ENCODE measurements around the gene RFX2.

The RFX2 gene

DNA sequence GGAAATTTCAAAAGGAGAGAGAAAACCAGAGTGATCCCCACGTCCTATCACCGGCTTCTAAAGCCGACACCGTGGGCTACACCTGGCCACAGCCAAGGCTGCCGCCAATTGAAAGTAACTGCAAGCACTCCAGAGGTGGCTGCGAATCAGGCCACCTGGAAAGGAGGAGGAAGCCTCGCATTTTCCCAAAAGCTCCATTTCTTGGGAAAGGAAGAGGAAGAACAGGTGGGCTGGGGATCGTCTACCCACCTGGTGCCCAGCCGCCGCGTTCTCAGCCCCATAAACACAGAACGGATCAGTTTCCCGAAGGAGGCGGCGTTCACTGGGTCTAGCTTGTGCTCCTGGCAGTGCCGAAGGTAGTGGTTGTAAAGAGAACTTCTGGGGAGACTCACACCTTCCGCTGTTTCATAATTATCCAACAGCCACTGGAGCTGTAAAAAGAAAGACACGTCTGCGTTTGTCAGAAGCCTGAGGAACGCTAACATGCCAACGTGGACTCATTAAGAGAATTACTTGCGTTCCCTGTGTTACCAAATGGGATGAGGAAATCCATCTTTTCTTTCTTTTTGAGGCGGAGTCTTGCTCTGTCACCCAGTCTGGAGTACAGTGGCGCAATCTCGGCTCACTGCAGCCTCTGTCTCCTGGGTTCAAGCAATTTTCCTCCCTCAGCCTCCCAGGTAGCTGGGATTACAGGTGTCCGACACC lies 94.3 kb downstream of the RFX2 start:
- Histone ChIP-seq H3K9ac (ENCODE audit: low read depth, low read length, poor library complexity, severe bottlenecking) (no peak overlapping the region), H3K27me3 (ENCODE audit: insufficient read depth, low read length, poor library complexity, severe bottlenecking) (no peaks in the 10 kb centered on the region), H3F3A (ENCODE audit: low read depth) (no peaks in the 10 kb centered on the region), H3K4me2 (ENCODE audit: low read depth, low read length, poor library complexity, severe bottlenecking) (no peak overlapping the region), H3K4me1 (ENCODE audit: insufficient read depth, low read length, poor library complexity, severe bottlenecking) (no peaks in the 10 kb centered on the region), H2AFZ (ENCODE audit: low read length) (no peak overlapping the region), H3K9me2 (replicated peaks; ENCODE audit: low read depth, low read length) (no peaks in the 10 kb centered on the region), H3K4me3 (ENCODE audit: low read length, poor library complexity, severe bottlenecking) (no peak overlapping the region), H4K20me1 (ENCODE audit: insufficient read depth, low read length, poor library complexity, severe bottlenecking) (no peaks in the 10 kb centered on the region), H3K79me2 (ENCODE audit: insufficient read depth, low read length) (no peaks in the 10 kb centered on the region), H3K9me3 (ENCODE audit: insufficient read depth, low read depth, low read length) (no peaks in the 10 kb centered on the region), H3K36me3 (ENCODE audit: insufficient read depth, low read length) (no peaks in the 10 kb centered on the region)
- no peak for TF ChIP-seq EZH2phosphoT487 (IDR thresholded peaks at IDR 0.05; ENCODE audit: borderline replicate concordance)
- TF ChIP-seq, protein P1, sequence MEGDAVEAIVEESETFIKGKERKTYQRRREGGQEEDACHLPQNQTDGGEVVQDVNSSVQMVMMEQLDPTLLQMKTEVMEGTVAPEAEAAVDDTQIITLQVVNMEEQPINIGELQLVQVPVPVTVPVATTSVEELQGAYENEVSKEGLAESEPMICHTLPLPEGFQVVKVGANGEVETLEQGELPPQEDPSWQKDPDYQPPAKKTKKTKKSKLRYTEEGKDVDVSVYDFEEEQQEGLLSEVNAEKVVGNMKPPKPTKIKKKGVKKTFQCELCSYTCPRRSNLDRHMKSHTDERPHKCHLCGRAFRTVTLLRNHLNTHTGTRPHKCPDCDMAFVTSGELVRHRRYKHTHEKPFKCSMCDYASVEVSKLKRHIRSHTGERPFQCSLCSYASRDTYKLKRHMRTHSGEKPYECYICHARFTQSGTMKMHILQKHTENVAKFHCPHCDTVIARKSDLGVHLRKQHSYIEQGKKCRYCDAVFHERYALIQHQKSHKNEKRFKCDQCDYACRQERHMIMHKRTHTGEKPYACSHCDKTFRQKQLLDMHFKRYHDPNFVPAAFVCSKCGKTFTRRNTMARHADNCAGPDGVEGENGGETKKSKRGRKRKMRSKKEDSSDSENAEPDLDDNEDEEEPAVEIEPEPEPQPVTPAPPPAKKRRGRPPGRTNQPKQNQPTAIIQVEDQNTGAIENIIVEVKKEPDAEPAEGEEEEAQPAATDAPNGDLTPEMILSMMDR (conservative IDR thresholded peaks at IDR 0.05; ENCODE audit: low read length) = no peak

DNA sequence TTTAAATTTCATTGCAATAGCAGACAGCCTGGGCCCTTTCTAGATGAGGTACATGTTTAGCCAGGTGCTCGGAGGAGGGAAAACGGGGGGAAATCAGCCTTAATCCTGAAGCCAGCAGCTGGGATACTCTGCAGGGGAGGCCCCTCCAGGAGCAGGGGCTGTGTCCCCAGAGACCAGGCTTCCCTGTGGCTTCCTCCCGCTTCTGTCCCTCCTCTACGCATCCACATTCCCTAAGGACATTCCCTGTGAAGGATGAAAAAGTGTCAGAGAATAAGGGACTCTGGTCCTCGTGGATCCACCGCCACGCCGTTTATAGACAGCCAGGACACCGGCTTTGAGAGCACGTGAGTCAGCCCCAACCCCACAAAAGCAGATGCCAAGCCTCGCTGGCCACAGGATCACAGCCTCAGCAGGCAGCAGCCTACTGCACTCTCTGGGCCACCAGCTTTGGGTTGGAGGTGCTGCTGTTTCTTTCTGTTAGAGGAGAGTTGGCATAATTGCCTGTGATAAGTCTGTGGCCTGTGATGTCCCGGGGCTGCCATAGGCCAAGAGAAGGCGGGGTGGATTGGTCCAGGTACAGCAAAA lies 95.7 kb downstream of the RFX2 start:
- no peaks in the 10 kb centered on the region for H3F3A ChIP-seq (ENCODE audit: low read depth)
- H3K9me3 ChIP-seq (ENCODE audit: insufficient read depth, low read depth, low read length) = no peaks in the 10 kb centered on the region
- H3K36me3 ChIP-seq (ENCODE audit: insufficient read depth, low read length) = no peaks in the 10 kb centered on the region
- no peak overlapping the region for H3K4me3 ChIP-seq (ENCODE audit: low read length, poor library complexity, severe bottlenecking)
- no peak for TF ChIP-seq EZH2phosphoT487 (IDR thresholded peaks at IDR 0.05; ENCODE audit: borderline replicate concordance)
- H2AFZ ChIP-seq (ENCODE audit: low read length) = no peak overlapping the region
- no peaks in the 10 kb centered on the region for H3K4me1 ChIP-seq (ENCODE audit: insufficient read depth, low read length, poor library complexity, severe bottlenecking)
- no peaks in the 10 kb centered on the region for H4K20me1 ChIP-seq (ENCODE audit: insufficient read depth, low read length, poor library complexity, severe bottlenecking)
- H3K79me2 ChIP-seq (ENCODE audit: insufficient read depth, low read length) = no peaks in the 10 kb centered on the region
- H3K4me2 ChIP-seq (ENCODE audit: low read depth, low read length, poor library complexity, severe bottlenecking) = no peak overlapping the region
- no peaks in the 10 kb centered on the region for H3K9me2 ChIP-seq (replicated peaks; ENCODE audit: low read depth, low read length)
- H3K9ac ChIP-seq (ENCODE audit: low read depth, low read length, poor library complexity, severe bottlenecking) = no peak overlapping the region
- no peaks in the 10 kb centered on the region for H3K27me3 ChIP-seq (ENCODE audit: insufficient read depth, low read length, poor library complexity, severe bottlenecking)

DNA sequence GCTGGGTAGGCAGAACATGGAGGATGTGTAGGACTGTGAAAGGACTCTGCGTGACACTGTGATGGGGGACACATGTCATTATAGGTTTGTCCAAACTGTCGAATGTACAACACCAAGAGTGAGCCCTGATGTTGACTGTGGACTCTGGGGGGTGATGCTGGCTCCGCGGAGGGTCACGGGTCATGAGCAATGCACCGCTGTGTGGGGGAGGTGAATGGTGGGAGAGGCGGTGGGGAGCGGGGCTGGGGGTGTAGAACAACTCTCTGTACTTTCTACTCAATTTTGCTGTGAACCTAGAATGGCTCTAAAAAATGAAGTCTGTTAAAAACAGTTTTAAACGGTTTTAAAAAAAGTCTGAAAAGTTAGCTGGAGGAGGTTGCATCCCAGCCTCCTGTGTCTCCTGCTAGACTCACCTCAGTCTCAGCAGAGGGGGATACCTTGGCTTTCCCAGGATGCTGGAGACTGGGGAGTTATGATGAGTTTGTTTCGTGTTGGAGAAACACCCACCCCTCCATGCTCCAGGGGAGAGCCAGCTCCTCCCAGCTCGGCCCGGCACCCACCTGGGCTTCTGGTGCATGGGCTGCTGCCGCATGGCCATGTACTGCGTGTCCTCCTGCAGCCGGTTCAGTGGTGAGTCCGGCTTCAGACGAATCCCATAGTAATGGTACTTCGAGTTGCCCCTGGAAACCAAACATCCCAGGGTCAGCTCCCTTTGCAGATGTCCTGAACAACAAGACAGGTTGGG lies 97.7 kb downstream of the RFX2 start:
- H3K4me3 ChIP-seq (ENCODE audit: low read length, poor library complexity, severe bottlenecking) = no peak overlapping the region
- no peaks in the 10 kb centered on the region for H4K20me1 ChIP-seq (ENCODE audit: insufficient read depth, low read length, poor library complexity, severe bottlenecking)
- H3F3A ChIP-seq (ENCODE audit: low read depth) = no peaks in the 10 kb centered on the region
- no peaks in the 10 kb centered on the region for H3K4me1 ChIP-seq (ENCODE audit: insufficient read depth, low read length, poor library complexity, severe bottlenecking)
- H2AFZ ChIP-seq (ENCODE audit: low read length) = no peak overlapping the region
- H3K36me3 ChIP-seq (ENCODE audit: insufficient read depth, low read length) = no peaks in the 10 kb centered on the region
- TF ChIP-seq, protein P1 (conservative IDR thresholded peaks at IDR 0.05; ENCODE audit: low read length) = no peak
- no peak for TF ChIP-seq EZH2phosphoT487 (IDR thresholded peaks at IDR 0.05; ENCODE audit: borderline replicate concordance)
- no peaks in the 10 kb centered on the region for H3K79me2 ChIP-seq (ENCODE audit: insufficient read depth, low read length)
- H3K4me2 ChIP-seq (ENCODE audit: low read depth, low read length, poor library complexity, severe bottlenecking) = no peak overlapping the region
- H3K9me2 ChIP-seq (replicated peaks; ENCODE audit: low read depth, low read length) = no peaks in the 10 kb centered on the region
- no peaks in the 10 kb centered on the region for H3K27me3 ChIP-seq (ENCODE audit: insufficient read depth, low read length, poor library complexity, severe bottlenecking)
- H3K9ac ChIP-seq (ENCODE audit: low read depth, low read length, poor library complexity, severe bottlenecking) = no peak overlapping the region
- no peaks in the 10 kb centered on the region for H3K9me3 ChIP-seq (ENCODE audit: insufficient read depth, low read depth, low read length)

All from Loucy (cell line).